WTC11 (cell line): ENCODE results near the gene HOMER2. TPM values are rescaled to one million over a fixed set of nuclear protein-coding genes. Genes with fewer than 3 reads are reported as not detected.

ENCODE experiments used
- ATF2 ChIP-seq: sonication (generic); formaldehyde crosslinking; IDR thresholded peaks from 2 replicates; pipeline ENCODE4 v1.8.1; 2022; ENCODE audit warnings: low read depth, missing genetic modification reagents, borderline replicate concordance
- CREB1 ChIP-seq: sonication (generic); formaldehyde crosslinking; IDR thresholded peaks from 2 replicates; pipeline ENCODE4 v1.8.0; 2023; ENCODE audit warnings: mild to moderate bottlenecking, missing genetic modification reagents
- CTCF ChIP-seq: fragments of 200-600 bp; IDR thresholded peaks from 2 replicates; pipeline ENCODE4 v1.8.0; 2022; ENCODE audit warnings: antibody characterized with exemption
- ESRRA ChIP-seq: sonication (generic); formaldehyde crosslinking; IDR thresholded peaks from 2 replicates; pipeline ENCODE4 v1.8.1; 2022; ENCODE audit warnings: mild to moderate bottlenecking, missing genetic modification reagents, borderline replicate concordance
- FOXK1 ChIP-seq: sonication (generic); formaldehyde crosslinking; IDR thresholded peaks from 2 replicates; pipeline ENCODE4 v1.8.0; 2022; ENCODE audit warnings: mild to moderate bottlenecking, moderate library complexity, missing genetic modification reagents
- IRF2 ChIP-seq: sonication (generic); formaldehyde crosslinking; IDR thresholded peaks from 2 replicates; pipeline ENCODE4 v1.8.0; 2022; ENCODE audit warnings: low read depth, missing genetic modification reagents, borderline replicate concordance
- JUN ChIP-seq: sonication (generic); formaldehyde crosslinking; IDR thresholded peaks from 2 replicates; pipeline ENCODE4 v1.8.0; 2023; ENCODE audit warnings: mild to moderate bottlenecking, missing genetic modification reagents
- NR3C1 ChIP-seq: sonication (generic); formaldehyde crosslinking; conservative IDR thresholded peaks from 2 replicates; pipeline ENCODE4 v1.8.1; 2023; ENCODE audit warnings: low read depth, mild to moderate bottlenecking, missing genetic modification reagents
- OVOL2 ChIP-seq: fragments of 250-450 bp; sonication (Bioruptor Pico); IDR thresholded peaks from 2 replicates; pipeline ENCODE4 v1.9.0; 2021; ENCODE audit warnings: mild to moderate bottlenecking, borderline replicate concordance
- PRDM15 ChIP-seq: sonication (generic); formaldehyde crosslinking; IDR thresholded peaks from 2 replicates; pipeline ENCODE4 v1.8.0; 2022; ENCODE audit warnings: missing genetic modification reagents
- PREB ChIP-seq: sonication (generic); formaldehyde crosslinking; IDR thresholded peaks from 2 replicates; pipeline ENCODE4 v1.8.1; 2022; ENCODE audit warnings: mild to moderate bottlenecking, missing genetic modification reagents, moderate library complexity, borderline replicate concordance
- SMAD3 ChIP-seq: sonication (generic); formaldehyde crosslinking; IDR thresholded peaks from 2 replicates; pipeline ENCODE4 v1.8.0; 2022; ENCODE audit warnings: missing genetic modification reagents, mild to moderate bottlenecking, borderline replicate concordance
- SOX15 ChIP-seq: fragments of 250-450 bp; sonication (Bioruptor Pico); IDR thresholded peaks from 2 replicates; pipeline ENCODE4 v1.9.0; 2021; ENCODE audit warnings: mild to moderate bottlenecking
- SP1 ChIP-seq: sonication (generic); formaldehyde crosslinking; conservative IDR thresholded peaks from 2 replicates; pipeline ENCODE4 v1.8.1; 2022; ENCODE audit warnings: missing genetic modification reagents
- TCF7 ChIP-seq: sonication (generic); formaldehyde crosslinking; IDR thresholded peaks from 2 replicates; pipeline ENCODE4 v1.8.0; 2022; ENCODE audit warnings: mild to moderate bottlenecking, low read depth, missing genetic modification reagents, moderate library complexity
- ZNF138 ChIP-seq: sonication (generic); formaldehyde crosslinking; conservative IDR thresholded peaks from 2 replicates; pipeline ENCODE4 v1.8.1; 2022; ENCODE audit warnings: mild to moderate bottlenecking, moderate library complexity, missing genetic modification reagents
- ZNF416 ChIP-seq: fragments of 250-450 bp; sonication (Bioruptor Pico); IDR thresholded peaks from 2 replicates; pipeline ENCODE4 v1.9.0; 2021; ENCODE audit warnings: mild to moderate bottlenecking, inconsistent platforms
- ZNF423 ChIP-seq: fragments of 250-450 bp; sonication (Bioruptor Pico); IDR thresholded peaks from 2 replicates; pipeline ENCODE4 v2.1.2; 2022; ENCODE audit warnings: mild to moderate bottlenecking, moderate library complexity
- total RNA-seq: library from RNA; stranded (reverse); gene quantifications from 3 replicates; pipeline ENCODE4 v1.2.3, GENCODE V29; 2021
- TF ChIP-seq, protein P1 (sequence below): sonication (generic); formaldehyde crosslinking; IDR thresholded peaks from 2 replicates; pipeline ENCODE4 v1.8.1; 2023; ENCODE audit warnings: mild to moderate bottlenecking, missing genetic modification reagents, moderate library complexity
- TF ChIP-seq, protein P2 (sequence below): sonication (generic); formaldehyde crosslinking; IDR thresholded peaks from 2 replicates; pipeline ENCODE4 v1.8.0; 2022; ENCODE audit warnings: mild to moderate bottlenecking, missing genetic modification reagents
- TF ChIP-seq, protein P3 (sequence below): sonication (generic); formaldehyde crosslinking; IDR thresholded peaks from 2 replicates; pipeline ENCODE4 v1.8.0; 2022; ENCODE audit warnings: mild to moderate bottlenecking, missing genetic modification reagents
- TF ChIP-seq, protein P4 (sequence below): sonication (generic); formaldehyde crosslinking; conservative IDR thresholded peaks from 2 replicates; pipeline ENCODE4 v1.8.1; 2023; ENCODE audit warnings: mild to moderate bottlenecking, low read depth, missing genetic modification reagents, moderate library complexity
- TF ChIP-seq, protein P5 (sequence below): fragments of 250-450 bp; sonication (Bioruptor Pico); IDR thresholded peaks from 2 replicates; pipeline ENCODE4 v1.8.0; 2021; ENCODE audit warnings: mild to moderate bottlenecking

HOMER2 gene
- total RNA-seq, 1 experiment from 2014 or later, result 17.4 TPM

DNA sequence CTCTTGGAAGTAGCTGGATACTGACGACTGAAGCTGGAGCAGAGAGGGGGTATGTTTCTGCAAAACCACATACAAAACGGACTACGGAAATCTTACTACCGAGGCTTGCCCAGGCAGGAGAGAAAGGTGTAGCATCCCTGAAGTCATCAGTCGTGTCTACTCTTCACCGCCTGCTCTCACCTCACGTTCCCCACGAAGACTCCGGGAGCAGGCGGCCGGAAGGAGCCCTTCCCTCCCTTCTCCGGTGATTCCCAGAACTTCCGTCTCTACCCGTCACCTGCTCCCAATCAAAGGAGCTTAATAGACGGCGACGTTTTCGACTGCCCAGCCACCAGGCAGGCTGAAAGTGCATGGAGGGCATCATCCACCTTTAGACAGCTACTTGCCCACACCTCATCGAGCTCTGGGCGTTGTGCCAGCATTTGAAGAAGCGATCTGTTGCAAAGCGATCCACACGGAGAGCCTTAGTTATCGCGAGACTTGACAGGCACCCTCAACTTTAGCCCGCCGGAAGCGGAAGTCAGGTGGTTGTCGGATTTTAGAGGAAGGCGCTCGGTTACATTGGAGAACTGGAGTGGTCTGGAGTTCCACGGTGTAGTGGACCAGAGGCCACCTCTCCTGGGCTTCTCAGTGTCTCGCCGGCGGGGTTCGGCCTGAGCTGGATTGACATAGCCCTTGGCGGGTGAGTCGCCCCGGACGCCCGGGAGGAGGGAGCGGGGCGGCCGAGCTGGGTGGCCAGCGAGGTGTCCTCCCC is 33.3 kb upstream of the HOMER2 start, which contains the start of gene RAMAC (continued):
- TF ChIP-seq, protein P1, sequence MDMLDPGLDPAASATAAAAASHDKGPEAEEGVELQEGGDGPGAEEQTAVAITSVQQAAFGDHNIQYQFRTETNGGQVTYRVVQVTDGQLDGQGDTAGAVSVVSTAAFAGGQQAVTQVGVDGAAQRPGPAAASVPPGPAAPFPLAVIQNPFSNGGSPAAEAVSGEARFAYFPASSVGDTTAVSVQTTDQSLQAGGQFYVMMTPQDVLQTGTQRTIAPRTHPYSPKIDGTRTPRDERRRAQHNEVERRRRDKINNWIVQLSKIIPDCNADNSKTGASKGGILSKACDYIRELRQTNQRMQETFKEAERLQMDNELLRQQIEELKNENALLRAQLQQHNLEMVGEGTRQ, result peak; percentile 88
- TF ChIP-seq CTCF (no peak), JUN (CRISPR knock-in tag) (0 out of 2 replicates have a peak, but pooled peaks have one; percentile 57), ZNF138 (CRISPR knock-in tag) (no peak), SOX15 (no peak), FOXK1 (CRISPR knock-in tag) (peak; percentile 76), CREB1 (CRISPR knock-in tag) (peak; percentile 29; the same call in 1 of the 2 replicates), IRF2 (CRISPR knock-in tag) (0 out of 2 replicates have a peak, but pooled peaks have one; percentile 26), PREB (CRISPR knock-in tag) (0 out of 2 replicates have a peak, but pooled peaks have one; percentile 40), SMAD3 (peak; percentile 85; the same call in 1 of the 2 replicates), ATF2 (peak; percentile 77; the same call in 1 of the 2 replicates), SP1 (peak; percentile 55), ZNF423 (CRISPR knock-in tag) (no peak), OVOL2 (CRISPR knock-in tag) (no peak), ZNF416 (CRISPR knock-in tag) (no peak), ESRRA (CRISPR knock-in tag) (peak; percentile 86; the same call in 1 of the 2 replicates), PRDM15 (CRISPR knock-in tag) (no peak), TCF7 (CRISPR knock-in tag) (no peak; the same call in 1 of the 2 replicates), NR3C1 (CRISPR knock-in tag) (no peak)
- TF ChIP-seq, protein P2, sequence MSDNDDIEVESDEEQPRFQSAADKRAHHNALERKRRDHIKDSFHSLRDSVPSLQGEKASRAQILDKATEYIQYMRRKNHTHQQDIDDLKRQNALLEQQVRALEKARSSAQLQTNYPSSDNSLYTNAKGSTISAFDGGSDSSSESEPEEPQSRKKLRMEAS (CRISPR knock-in tag), result peak; percentile 99
- TF ChIP-seq, protein P3, sequence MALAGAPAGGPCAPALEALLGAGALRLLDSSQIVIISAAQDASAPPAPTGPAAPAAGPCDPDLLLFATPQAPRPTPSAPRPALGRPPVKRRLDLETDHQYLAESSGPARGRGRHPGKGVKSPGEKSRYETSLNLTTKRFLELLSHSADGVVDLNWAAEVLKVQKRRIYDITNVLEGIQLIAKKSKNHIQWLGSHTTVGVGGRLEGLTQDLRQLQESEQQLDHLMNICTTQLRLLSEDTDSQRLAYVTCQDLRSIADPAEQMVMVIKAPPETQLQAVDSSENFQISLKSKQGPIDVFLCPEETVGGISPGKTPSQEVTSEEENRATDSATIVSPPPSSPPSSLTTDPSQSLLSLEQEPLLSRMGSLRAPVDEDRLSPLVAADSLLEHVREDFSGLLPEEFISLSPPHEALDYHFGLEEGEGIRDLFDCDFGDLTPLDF (CRISPR knock-in tag), result peak; percentile 70; the same call in 1 of the 2 replicates
- TF ChIP-seq, protein P4, sequence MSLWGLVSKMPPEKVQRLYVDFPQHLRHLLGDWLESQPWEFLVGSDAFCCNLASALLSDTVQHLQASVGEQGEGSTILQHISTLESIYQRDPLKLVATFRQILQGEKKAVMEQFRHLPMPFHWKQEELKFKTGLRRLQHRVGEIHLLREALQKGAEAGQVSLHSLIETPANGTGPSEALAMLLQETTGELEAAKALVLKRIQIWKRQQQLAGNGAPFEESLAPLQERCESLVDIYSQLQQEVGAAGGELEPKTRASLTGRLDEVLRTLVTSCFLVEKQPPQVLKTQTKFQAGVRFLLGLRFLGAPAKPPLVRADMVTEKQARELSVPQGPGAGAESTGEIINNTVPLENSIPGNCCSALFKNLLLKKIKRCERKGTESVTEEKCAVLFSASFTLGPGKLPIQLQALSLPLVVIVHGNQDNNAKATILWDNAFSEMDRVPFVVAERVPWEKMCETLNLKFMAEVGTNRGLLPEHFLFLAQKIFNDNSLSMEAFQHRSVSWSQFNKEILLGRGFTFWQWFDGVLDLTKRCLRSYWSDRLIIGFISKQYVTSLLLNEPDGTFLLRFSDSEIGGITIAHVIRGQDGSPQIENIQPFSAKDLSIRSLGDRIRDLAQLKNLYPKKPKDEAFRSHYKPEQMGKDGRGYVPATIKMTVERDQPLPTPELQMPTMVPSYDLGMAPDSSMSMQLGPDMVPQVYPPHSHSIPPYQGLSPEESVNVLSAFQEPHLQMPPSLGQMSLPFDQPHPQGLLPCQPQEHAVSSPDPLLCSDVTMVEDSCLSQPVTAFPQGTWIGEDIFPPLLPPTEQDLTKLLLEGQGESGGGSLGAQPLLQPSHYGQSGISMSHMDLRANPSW, result no peak
- TF ChIP-seq, protein P5, sequence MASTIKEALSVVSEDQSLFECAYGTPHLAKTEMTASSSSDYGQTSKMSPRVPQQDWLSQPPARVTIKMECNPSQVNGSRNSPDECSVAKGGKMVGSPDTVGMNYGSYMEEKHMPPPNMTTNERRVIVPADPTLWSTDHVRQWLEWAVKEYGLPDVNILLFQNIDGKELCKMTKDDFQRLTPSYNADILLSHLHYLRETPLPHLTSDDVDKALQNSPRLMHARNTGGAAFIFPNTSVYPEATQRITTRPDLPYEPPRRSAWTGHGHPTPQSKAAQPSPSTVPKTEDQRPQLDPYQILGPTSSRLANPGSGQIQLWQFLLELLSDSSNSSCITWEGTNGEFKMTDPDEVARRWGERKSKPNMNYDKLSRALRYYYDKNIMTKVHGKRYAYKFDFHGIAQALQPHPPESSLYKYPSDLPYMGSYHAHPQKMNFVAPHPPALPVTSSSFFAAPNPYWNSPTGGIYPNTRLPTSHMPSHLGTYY (CRISPR knock-in tag), result no peak
